ENCODE results near the gene EIF4A2. TPM values are rescaled to one million over a fixed set of nuclear protein-coding genes. Genes with fewer than 3 reads are reported as not detected.
A peak's percentile ranks its signal among the peaks of the same experiment; 100 is the strongest.

Gene EIF4A2
- total and polyA plus RNA-seq, 2 of the 13 experiments (the other 11 are each of a cell fraction or from before 2014, with no cell fraction given), result 480 to 596 TPM

GRCh38 chr3:186806089-186807055 is 23.0 kb downstream of the EIF4A2 start, which contains the start of gene RFC4 (continued):
- TF ChIP-seq ZFP36L1 (CRISPR knock-in tag; IDR thresholded peaks at IDR 0.05) (peak; percentile 92), ARNT2 (CRISPR knock-in tag; IDR thresholded peaks at IDR 0.05; ENCODE audit: low read depth) (peak; percentile 95), BRF2 (CRISPR knock-in tag; IDR thresholded peaks at IDR 0.05) (peak; percentile 76; the same call in 1 of the 2 replicates), GATA4 (IDR thresholded peaks at IDR 0.05; ENCODE audit: borderline replicate concordance, low read depth) (no peak), SP4 (CRISPR knock-in tag; IDR thresholded peaks at IDR 0.05) (no peak), ZNF660 (CRISPR knock-in tag; IDR thresholded peaks at IDR 0.05; ENCODE audit: borderline replicate concordance, low read depth) (no peak), TFDP2 (CRISPR knock-in tag; IDR thresholded peaks at IDR 0.05) (peak; percentile 100), KMT2B (CRISPR knock-in tag; IDR thresholded peaks at IDR 0.05) (peak; percentile 98)
- TF ChIP-seq, protein P1, sequence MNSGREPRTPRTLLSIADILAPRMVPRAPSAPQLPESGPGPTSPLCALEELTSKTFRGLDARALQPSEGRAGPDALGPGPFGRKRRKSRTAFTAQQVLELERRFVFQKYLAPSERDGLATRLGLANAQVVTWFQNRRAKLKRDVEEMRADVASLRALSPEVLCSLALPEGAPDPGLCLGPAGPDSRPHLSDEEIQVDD (CRISPR knock-in tag; IDR thresholded peaks at IDR 0.05; ENCODE audit: borderline replicate concordance), result no peak
- TF ChIP-seq, protein P2, sequence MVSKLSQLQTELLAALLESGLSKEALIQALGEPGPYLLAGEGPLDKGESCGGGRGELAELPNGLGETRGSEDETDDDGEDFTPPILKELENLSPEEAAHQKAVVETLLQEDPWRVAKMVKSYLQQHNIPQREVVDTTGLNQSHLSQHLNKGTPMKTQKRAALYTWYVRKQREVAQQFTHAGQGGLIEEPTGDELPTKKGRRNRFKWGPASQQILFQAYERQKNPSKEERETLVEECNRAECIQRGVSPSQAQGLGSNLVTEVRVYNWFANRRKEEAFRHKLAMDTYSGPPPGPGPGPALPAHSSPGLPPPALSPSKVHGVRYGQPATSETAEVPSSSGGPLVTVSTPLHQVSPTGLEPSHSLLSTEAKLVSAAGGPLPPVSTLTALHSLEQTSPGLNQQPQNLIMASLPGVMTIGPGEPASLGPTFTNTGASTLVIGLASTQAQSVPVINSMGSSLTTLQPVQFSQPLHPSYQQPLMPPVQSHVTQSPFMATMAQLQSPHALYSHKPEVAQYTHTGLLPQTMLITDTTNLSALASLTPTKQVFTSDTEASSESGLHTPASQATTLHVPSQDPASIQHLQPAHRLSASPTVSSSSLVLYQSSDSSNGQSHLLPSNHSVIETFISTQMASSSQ (IDR thresholded peaks at IDR 0.05; ENCODE audit: low read depth), result no peak
- TF ChIP-seq, protein P2 (CRISPR knock-in tag; IDR thresholded peaks at IDR 0.05; ENCODE audit: borderline replicate concordance), result peak; percentile 82
- TF ChIP-seq, protein P3, sequence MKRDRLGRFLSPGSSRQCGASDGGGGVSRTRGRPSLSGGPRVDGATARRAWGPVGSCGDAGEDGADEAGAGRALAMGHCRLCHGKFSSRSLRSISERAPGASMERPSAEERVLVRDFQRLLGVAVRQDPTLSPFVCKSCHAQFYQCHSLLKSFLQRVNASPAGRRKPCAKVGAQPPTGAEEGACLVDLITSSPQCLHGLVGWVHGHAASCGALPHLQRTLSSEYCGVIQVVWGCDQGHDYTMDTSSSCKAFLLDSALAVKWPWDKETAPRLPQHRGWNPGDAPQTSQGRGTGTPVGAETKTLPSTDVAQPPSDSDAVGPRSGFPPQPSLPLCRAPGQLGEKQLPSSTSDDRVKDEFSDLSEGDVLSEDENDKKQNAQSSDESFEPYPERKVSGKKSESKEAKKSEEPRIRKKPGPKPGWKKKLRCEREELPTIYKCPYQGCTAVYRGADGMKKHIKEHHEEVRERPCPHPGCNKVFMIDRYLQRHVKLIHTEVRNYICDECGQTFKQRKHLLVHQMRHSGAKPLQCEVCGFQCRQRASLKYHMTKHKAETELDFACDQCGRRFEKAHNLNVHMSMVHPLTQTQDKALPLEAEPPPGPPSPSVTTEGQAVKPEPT (CRISPR knock-in tag; IDR thresholded peaks at IDR 0.05; ENCODE audit: low read depth), result no peak
- TF ChIP-seq, protein P4, sequence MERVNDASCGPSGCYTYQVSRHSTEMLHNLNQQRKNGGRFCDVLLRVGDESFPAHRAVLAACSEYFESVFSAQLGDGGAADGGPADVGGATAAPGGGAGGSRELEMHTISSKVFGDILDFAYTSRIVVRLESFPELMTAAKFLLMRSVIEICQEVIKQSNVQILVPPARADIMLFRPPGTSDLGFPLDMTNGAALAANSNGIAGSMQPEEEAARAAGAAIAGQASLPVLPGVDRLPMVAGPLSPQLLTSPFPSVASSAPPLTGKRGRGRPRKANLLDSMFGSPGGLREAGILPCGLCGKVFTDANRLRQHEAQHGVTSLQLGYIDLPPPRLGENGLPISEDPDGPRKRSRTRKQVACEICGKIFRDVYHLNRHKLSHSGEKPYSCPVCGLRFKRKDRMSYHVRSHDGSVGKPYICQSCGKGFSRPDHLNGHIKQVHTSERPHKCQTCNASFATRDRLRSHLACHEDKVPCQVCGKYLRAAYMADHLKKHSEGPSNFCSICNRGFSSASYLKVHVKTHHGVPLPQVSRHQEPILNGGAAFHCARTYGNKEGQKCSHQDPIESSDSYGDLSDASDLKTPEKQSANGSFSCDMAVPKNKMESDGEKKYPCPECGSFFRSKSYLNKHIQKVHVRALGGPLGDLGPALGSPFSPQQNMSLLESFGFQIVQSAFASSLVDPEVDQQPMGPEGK (CRISPR knock-in tag; IDR thresholded peaks at IDR 0.05), result peak; percentile 39; the same call in 1 of the 2 replicates
- TF ChIP-seq, protein P5, sequence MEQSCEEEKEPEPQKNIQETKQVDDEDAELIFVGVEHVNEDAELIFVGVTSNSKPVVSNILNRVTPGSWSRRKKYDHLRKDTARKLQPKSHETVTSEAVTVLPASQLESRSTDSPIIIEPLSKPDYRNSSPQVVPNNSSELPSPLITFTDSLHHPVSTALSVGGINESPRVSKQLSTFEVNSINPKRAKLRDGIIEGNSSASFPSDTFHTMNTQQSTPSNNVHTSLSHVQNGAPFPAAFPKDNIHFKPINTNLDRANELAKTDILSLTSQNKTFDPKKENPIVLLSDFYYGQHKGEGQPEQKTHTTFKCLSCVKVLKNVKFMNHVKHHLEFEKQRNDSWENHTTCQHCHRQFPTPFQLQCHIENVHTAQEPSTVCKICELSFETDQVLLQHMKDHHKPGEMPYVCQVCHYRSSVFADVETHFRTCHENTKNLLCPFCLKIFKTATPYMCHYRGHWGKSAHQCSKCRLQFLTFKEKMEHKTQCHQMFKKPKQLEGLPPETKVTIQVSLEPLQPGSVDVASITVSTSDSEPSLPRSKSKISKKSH (CRISPR knock-in tag; IDR thresholded peaks at IDR 0.05; ENCODE audit: borderline replicate concordance), result no peak; the same call in 1 of the 2 replicates
